ENCODE data around the gene C20orf173. TPM values are rescaled to one million over a fixed set of nuclear protein-coding genes. Genes with fewer than 3 reads are reported as not detected.
"Not testable (repeated sequence)": the region's sequence is repeated elsewhere in the genome, so short reads cannot be mapped to it uniquely, and the experiment has no call there.

Gene C20orf173
- total RNA-seq, 1 donor = not detected

DNA sequence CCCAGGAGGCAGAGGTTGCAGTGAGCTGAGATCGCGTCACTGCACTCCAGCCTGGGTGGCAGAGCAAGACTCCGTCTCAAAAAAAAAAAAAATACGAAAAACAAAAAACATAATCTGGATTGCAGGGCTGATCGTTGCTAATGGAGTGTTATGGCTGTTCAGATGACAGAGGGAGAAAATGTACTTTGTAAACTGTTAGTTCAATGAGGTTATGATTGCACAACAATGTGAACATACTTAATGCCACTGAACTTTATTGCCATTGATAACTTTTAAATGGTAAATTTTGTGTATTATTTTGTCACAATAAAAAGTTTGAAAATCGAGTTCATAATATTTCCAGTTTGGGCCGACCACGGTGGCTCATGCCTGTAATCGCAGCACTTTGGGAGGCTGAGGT, 10.5 kb downstream of the C20orf173 start:
- H3K4me1 ChIP-seq (ENCODE audit: insufficient read depth, low read length) = peaks cover 13% of the 10 kb centered on the region
- TF ChIP-seq, protein P1, sequence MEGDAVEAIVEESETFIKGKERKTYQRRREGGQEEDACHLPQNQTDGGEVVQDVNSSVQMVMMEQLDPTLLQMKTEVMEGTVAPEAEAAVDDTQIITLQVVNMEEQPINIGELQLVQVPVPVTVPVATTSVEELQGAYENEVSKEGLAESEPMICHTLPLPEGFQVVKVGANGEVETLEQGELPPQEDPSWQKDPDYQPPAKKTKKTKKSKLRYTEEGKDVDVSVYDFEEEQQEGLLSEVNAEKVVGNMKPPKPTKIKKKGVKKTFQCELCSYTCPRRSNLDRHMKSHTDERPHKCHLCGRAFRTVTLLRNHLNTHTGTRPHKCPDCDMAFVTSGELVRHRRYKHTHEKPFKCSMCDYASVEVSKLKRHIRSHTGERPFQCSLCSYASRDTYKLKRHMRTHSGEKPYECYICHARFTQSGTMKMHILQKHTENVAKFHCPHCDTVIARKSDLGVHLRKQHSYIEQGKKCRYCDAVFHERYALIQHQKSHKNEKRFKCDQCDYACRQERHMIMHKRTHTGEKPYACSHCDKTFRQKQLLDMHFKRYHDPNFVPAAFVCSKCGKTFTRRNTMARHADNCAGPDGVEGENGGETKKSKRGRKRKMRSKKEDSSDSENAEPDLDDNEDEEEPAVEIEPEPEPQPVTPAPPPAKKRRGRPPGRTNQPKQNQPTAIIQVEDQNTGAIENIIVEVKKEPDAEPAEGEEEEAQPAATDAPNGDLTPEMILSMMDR (IDR thresholded peaks at IDR 0.05; ENCODE audit: extremely low read depth, low read depth, low read length) = no peak
- no peaks in the 10 kb centered on the region for H3K79me2 ChIP-seq (ENCODE audit: insufficient read depth, low read length)
- H3K9me3 ChIP-seq (ENCODE audit: low read depth, low read length) = no peaks in the 10 kb centered on the region
- no peaks in the 10 kb centered on the region for H3K27me3 ChIP-seq (ENCODE audit: insufficient read depth, low read length)
- H3K36me3 ChIP-seq (ENCODE audit: insufficient read depth, low read length) = peaks cover 9% of the 10 kb centered on the region
- no peak overlapping the region for H2AFZ ChIP-seq (ENCODE audit: low read length)
- H3K4me3 ChIP-seq (ENCODE audit: insufficient read depth, low read length) = no peak overlapping the region
- peaks cover 7% of the 10 kb centered on the region for H4K20me1 ChIP-seq (ENCODE audit: insufficient read depth, low read length)
- no peak overlapping the region for H3K4me2 ChIP-seq (ENCODE audit: insufficient read depth, low read length)
- H3K27ac ChIP-seq (ENCODE audit: low read depth, low read length) = no peak overlapping the region
- no peak for DNase-seq (ENCODE audit: insufficient read length, low spot score, missing footprints)

DNA sequence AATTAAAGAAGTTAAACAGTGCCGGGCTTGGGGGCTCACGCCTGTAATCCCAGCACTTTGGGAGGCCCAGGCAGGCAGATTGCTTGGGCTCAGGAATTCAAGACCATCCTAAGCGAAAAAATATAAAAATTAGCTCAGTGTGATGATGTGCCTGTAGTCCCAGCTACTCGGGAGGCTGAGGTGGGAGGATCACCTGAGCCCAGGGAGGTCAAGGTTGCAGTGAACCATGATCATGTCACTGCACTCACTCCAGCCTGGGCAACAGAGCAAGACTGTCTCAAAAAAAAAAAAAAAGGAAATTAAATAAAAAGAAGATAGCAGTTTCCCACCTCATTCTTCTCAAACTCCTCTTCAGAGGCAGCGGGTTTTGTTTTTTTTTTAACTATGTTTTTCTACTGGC, 11.7 kb downstream of the C20orf173 start:
- not testable (repeated sequence) for H3K27ac ChIP-seq (ENCODE audit: low read depth, low read length); H3K4me2 ChIP-seq (ENCODE audit: insufficient read depth, low read length); H2AFZ ChIP-seq (ENCODE audit: low read length); DNase-seq (ENCODE audit: insufficient read length, low spot score, missing footprints); H4K20me1 ChIP-seq (ENCODE audit: insufficient read depth, low read length); H3K9me3 ChIP-seq (ENCODE audit: low read depth, low read length); H3K79me2 ChIP-seq (ENCODE audit: insufficient read depth, low read length); H3K27me3 ChIP-seq (ENCODE audit: insufficient read depth, low read length); H3K4me3 ChIP-seq (ENCODE audit: insufficient read depth, low read length)
- Histone ChIP-seq H3K36me3 (ENCODE audit: insufficient read depth, low read length) (peaks cover 12% of the 10 kb centered on the region), H3K4me1 (ENCODE audit: insufficient read depth, low read length) (peaks cover 13% of the 10 kb centered on the region)

DNA sequence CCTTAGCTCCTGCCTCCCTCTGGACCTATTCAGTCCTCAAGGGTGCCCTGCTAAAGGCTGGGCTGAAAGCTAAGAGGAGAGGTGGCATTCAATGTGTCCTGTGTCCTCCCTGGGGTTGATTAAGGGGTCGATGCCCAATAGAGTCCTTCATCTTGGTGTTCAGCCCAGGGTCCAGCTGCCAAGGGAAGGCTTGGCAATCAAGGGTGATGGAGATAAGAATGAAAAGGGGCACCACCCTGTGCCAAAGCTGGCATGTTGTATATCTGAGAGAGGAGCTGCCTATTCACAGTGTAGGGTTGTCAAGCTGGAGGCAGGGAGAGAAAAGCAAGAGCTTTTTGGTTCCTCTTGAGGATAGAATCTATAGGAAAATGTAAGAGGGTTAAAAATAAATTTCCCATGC, 12.3 kb downstream of the C20orf173 start:
- TF ChIP-seq, protein P1 (IDR thresholded peaks at IDR 0.05; ENCODE audit: extremely low read depth, low read depth, low read length) = no peak
- no peak overlapping the region for H2AFZ ChIP-seq (ENCODE audit: low read length)
- H3K9me3 ChIP-seq (ENCODE audit: low read depth, low read length) = no peaks in the 10 kb centered on the region
- no peak overlapping the region for H3K4me2 ChIP-seq (ENCODE audit: insufficient read depth, low read length)
- no peak overlapping the region for H3K4me3 ChIP-seq (ENCODE audit: insufficient read depth, low read length)
- H4K20me1 ChIP-seq (ENCODE audit: insufficient read depth, low read length) = peaks cover 7% of the 10 kb centered on the region
- H3K36me3 ChIP-seq (ENCODE audit: insufficient read depth, low read length) = peaks cover 18% of the 10 kb centered on the region
- DNase-seq (ENCODE audit: insufficient read length, low spot score, missing footprints) = no peak
- no peak overlapping the region for H3K27ac ChIP-seq (ENCODE audit: low read depth, low read length)
- H3K27me3 ChIP-seq (ENCODE audit: insufficient read depth, low read length) = no peaks in the 10 kb centered on the region
- no peaks in the 10 kb centered on the region for H3K79me2 ChIP-seq (ENCODE audit: insufficient read depth, low read length)
- peaks cover 13% of the 10 kb centered on the region for H3K4me1 ChIP-seq (ENCODE audit: insufficient read depth, low read length)

- no peak overlapping the region for H3K4me2 ChIP-seq (ENCODE audit: insufficient read depth, low read length)
These were observed 13.4 kb downstream of the C20orf173 start for GRCh38 chr20:35515949-35516645.

More at GRCh38 chr20:35515949-35516645, 13.4 kb downstream of the C20orf173 start:
- TF ChIP-seq, protein P1 (IDR thresholded peaks at IDR 0.05; ENCODE audit: extremely low read depth, low read depth, low read length) = no peak
- Histone ChIP-seq H2AFZ (ENCODE audit: low read length) (no peak overlapping the region), H3K4me1 (ENCODE audit: insufficient read depth, low read length) (peaks cover 13% of the 10 kb centered on the region), H3K36me3 (ENCODE audit: insufficient read depth, low read length) (peaks cover 29% of the 10 kb centered on the region), H3K4me3 (ENCODE audit: insufficient read depth, low read length) (no peak overlapping the region), H3K27me3 (ENCODE audit: insufficient read depth, low read length) (no peaks in the 10 kb centered on the region), H3K27ac (ENCODE audit: low read depth, low read length) (no peak overlapping the region), H4K20me1 (ENCODE audit: insufficient read depth, low read length) (peaks cover 12% of the 10 kb centered on the region), H3K79me2 (ENCODE audit: insufficient read depth, low read length) (no peaks in the 10 kb centered on the region), H3K9me3 (ENCODE audit: low read depth, low read length) (no peaks in the 10 kb centered on the region)
- peak; percentile 96 for DNase-seq (ENCODE audit: insufficient read length, low spot score, missing footprints)

Measured in osteoblast (primary cell).